KOPT-K1 (cell line): ENCODE results near the gene KRTAP10-2.
"Not testable (repeated sequence)": the region's sequence is repeated elsewhere in the genome, so short reads cannot be mapped to it uniquely, and the experiment has no call there.

Experiments
- H3K27ac ChIP-seq: fragments of 200-600 bp; sonication (generic); 2 replicates; pipeline ENCODE4 v1.5.1; 2016; ENCODE audit warnings: antibody characterized with exemption, mild to moderate bottlenecking, low read depth, low read length; ENCODE audit not compliant: poor library complexity, severe bottlenecking
- H3K36me3 ChIP-seq: fragments of 200-600 bp; sonication (generic); 2 replicates; pipeline ENCODE4 v1.5.1; 2017; ENCODE audit warnings: antibody characterized with exemption, mild to moderate bottlenecking, low read length, moderate library complexity; ENCODE audit not compliant: insufficient read depth
- H3K9me3 ChIP-seq: fragments of 200-600 bp; sonication (generic); 2 replicates; pipeline ENCODE4 v1.5.1; 2017; ENCODE audit warnings: antibody characterized with exemption, low read length, mild to moderate bottlenecking; ENCODE audit not compliant: insufficient read depth, poor library complexity, severe bottlenecking

KRTAP10-2 gene

GRCh38 chr21:44590311-44590721, 39.0 kb upstream of the KRTAP10-2 start:
- Histone ChIP-seq H3K9me3 (no peaks in the 10 kb centered on the region), H3K36me3 (no peaks in the 10 kb centered on the region), H3K27ac (no peak overlapping the region)

DNA sequence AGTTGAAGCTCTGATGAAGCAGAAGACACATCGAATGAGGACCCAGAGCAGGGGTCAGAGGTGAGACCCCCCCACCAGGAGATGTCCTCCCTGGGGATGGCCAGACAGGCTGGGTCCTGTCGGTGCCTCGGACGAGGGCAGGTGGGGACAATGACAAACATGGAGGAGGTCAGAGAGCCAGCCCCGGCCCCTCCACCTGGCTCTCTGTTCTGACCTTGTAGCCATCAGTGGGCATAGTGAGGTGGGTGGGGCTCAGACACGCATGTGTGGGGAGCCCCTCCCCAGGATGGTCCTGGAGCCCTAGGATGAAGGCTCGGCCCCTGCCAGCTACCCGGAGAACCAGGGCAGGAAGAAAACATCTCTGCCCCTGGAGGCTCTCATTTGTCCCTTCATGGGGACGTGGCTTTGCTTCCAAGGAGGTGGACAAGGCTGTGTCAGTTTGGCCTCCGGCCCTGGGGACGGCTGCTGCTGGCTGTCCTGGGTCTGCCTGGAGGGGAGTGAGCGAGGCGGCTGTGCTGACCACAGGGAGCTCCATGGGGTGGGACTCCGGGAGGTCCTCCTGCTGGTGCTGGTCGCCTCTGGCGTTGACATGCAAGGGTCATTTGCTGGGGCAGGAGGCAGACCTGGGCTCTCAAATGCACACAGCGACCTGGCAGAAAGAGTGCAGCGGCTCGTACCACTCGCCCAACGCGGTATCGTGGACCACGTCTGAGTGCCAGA, 38.4 kb upstream of the KRTAP10-2 start:
- H3K36me3 ChIP-seq, result no peaks in the 10 kb centered on the region
- no peaks in the 10 kb centered on the region for H3K9me3 ChIP-seq
- no peak overlapping the region for H3K27ac ChIP-seq

DNA sequence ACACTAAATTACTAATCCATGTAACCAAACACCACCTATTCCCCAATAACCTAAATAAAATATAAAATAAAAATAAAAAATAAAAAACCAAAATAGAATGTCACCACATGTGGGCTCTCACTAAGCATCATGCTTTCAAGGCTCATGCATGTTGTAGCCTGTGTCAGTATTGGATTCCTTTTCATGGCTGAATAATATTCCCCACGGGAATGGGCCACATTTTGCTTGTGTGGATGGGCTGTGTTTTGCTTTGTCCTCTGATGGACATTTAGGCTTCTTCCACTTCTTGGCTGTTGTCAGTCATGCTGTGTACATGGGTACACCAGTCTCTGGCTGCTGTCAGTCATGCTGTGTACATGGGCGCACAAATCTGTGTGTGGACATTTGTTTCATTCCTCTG, 37.8 kb upstream of the KRTAP10-2 start:
- Histone ChIP-seq H3K36me3 (no peaks in the 10 kb centered on the region), H3K9me3 (no peaks in the 10 kb centered on the region), H3K27ac (no peak overlapping the region)

- H3K36me3 ChIP-seq, result no peaks in the 10 kb centered on the region
- no peak overlapping the region for H3K27ac ChIP-seq
These were observed 34.6 kb upstream of the KRTAP10-2 start for GRCh38 chr21:44585892-44586291.

GRCh38 chr21:44583800-44584147, 32.5 kb upstream of the KRTAP10-2 start:
- H3K9me3 ChIP-seq, result peaks cover 17% of the 10 kb centered on the region

More at GRCh38 chr21:44585892-44586291, 34.6 kb upstream of the KRTAP10-2 start:
- H3K9me3 ChIP-seq, result peaks cover 16% of the 10 kb centered on the region

GRCh38 chr21:44583089-44583799, 31.9 kb upstream of the KRTAP10-2 start:
- no peaks in the 10 kb centered on the region for H3K36me3 ChIP-seq
- no peak overlapping the region for H3K27ac ChIP-seq
- peaks cover 17% of the 10 kb centered on the region for H3K9me3 ChIP-seq

More at GRCh38 chr21:44583800-44584147, 32.5 kb upstream of the KRTAP10-2 start:
- Histone ChIP-seq H3K36me3 (no peaks in the 10 kb centered on the region), H3K27ac (no peak overlapping the region)

DNA sequence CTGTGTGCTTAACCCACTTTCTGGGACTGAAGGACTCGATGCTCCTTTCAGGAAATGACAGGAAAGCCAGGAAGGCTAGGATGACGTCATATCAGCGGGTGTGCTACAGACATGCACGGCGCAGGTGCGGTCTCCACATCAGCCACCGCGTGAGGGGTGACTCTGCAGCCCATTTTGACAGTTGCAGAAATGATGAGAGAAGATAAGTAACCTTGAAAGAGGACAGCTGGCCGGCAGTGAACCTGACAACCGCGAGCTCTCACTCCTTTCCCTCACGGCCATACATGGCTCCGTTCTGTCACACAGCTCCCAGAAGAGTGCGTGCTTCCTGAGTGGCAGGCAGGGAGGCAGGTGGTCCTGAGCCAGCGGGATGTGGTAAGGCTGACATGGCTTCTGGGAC, 30.8 kb upstream of the KRTAP10-2 start:
- no peak overlapping the region for H3K27ac ChIP-seq
- no peaks in the 10 kb centered on the region for H3K36me3 ChIP-seq
- peaks cover 22% of the 10 kb centered on the region for H3K9me3 ChIP-seq

- Histone ChIP-seq H3K27ac (no peak overlapping the region), H3K9me3 (peaks cover 28% of the 10 kb centered on the region), H3K36me3 (no peaks in the 10 kb centered on the region)
These were observed 29.9 kb upstream of the KRTAP10-2 start for GRCh38 chr21:44581158-44581557.

DNA sequence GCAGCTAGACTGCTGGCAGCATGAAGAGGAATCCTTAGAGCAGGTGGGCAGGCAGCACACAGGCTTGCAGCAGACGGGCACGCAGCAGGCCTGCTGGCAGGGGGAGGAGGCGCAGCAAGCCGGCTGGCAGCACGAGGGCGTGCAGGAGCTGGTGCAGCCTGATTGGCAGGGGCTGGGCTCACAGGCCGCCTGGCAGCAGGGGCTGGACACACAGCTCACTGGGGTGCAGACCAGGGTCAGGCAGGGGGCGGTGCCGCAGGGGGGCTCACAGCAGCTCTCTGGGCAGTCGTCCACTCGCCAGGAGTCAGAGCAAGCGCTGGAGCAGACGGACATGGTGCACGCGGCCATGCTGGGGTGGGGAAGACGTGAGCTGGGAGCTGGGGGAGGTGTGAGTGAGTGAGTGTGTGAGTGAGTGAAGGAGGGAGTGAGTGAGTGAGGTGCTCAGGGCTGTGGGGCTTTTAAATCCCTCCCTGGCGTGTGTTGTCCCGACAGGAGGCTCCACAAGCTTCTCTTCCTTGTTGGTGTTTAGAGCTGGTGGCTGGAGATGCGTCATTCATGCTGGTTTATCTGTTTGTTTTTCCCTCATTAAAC, 29.0 kb upstream of the KRTAP10-2 start, which contains the start of gene KRTAP10-5:
Gene KRTAP10-5, minus strand, starts transcription at position 374 of the 591 bp plus-strand sequence. Its CDS starts 26 bp downstream, at position 348.
- H3K36me3 ChIP-seq, H3K27ac ChIP-seq: not testable (repeated sequence)
- H3K9me3 ChIP-seq, result peaks cover 28% of the 10 kb centered on the region

DNA sequence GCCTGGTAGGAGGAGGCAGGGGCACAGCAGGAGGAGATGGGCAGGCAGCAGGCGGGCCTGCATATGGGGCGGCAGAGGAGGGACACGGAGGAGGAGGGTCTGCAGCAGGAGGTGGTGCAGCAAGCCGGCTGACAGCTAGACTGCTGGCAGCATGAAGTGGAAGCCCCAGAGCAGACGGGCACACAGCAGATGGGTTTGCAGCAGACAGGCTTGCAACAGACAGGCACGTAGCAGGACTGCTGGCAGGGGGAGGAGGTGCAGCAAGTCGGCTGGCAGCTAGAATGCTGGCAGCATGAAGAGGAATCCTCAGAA, 28.5 kb upstream of the KRTAP10-2 start:
- Histone ChIP-seq H3K27ac (no peak overlapping the region), H3K9me3 (peaks cover 28% of the 10 kb centered on the region), H3K36me3 (no peaks in the 10 kb centered on the region)

- H3K27ac ChIP-seq, result no peak overlapping the region
- peaks cover 28% of the 10 kb centered on the region for H3K9me3 ChIP-seq
- no peaks in the 10 kb centered on the region for H3K36me3 ChIP-seq
These were observed 27.9 kb upstream of the KRTAP10-2 start for GRCh38 chr21:44579056-44579832.

- no peaks in the 10 kb centered on the region for H3K36me3 ChIP-seq
- H3K27ac ChIP-seq, result no peak overlapping the region
- peaks cover 28% of the 10 kb centered on the region for H3K9me3 ChIP-seq
These were observed 27.2 kb upstream of the KRTAP10-2 start for GRCh38 chr21:44578371-44579055.

DNA sequence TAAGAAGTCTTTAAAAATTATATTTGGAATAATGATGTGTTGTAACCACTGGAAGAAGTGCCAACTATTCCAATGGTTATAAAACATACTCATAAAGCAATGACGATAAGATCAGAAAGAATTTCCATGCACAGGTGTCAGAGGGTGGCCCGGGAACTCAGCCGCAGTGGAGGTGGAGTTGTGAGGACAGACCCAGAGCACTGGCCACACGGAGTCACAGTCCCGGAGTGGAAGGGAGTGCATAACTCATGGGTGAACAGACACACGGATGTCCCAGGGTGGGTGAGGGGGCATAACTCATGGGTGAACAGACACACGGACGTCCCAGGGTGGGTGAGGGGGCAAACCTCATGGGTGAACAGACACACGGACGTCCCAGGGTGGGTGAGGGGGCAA, 24.7 kb upstream of the KRTAP10-2 start:
- Histone ChIP-seq H3K9me3 (peaks cover 23% of the 10 kb centered on the region), H3K36me3 (no peaks in the 10 kb centered on the region), H3K27ac (no peak overlapping the region)

DNA sequence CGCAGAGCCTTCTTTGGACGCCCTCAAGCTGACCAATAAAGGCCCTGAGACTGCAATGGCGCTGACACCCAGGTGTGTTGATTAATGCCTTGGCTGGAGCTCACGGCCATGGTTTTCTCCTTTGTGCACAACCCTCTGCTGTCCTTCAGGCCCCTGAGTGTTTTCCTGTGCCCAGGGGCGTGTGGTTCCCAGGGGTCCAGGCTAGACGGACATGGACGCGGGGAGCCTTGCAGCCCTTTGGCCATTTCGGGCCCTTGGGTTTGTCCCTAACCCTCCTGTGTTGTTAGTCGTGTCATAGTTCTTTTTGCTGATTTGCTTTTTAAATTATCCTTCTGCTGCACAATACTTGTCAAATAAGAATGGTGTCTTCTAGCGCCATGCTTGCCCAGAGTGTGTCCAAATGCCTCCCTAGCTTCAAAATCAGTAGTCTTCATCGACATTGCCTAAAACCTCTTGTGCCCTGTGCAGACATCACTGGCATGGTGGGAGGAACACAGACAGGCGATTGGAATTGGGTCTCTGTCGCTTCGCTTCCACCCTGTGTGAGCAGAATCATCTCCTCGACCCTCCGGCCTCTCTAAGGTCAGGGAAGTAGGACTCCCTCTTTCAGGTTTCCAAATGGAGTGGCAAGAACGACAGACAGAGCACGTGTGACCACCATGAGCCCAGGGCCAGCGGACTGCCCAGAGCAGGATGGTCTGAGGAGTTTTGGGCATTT, 24.2 kb upstream of the KRTAP10-2 start:
- H3K9me3 ChIP-seq, result peaks cover 23% of the 10 kb centered on the region
- H3K36me3 ChIP-seq, result no peaks in the 10 kb centered on the region
- H3K27ac ChIP-seq, result no peak overlapping the region
